GM19238 (cell line): ENCODE data around the gene TMEM151A.

Source experiments
- DNase-seq: peaks from one replicate; pipeline ENCODE4 v3.0.0; 2011; ENCODE audit warnings: low spot score; ENCODE audit not compliant: insufficient read length

TMEM151A gene

DNA sequence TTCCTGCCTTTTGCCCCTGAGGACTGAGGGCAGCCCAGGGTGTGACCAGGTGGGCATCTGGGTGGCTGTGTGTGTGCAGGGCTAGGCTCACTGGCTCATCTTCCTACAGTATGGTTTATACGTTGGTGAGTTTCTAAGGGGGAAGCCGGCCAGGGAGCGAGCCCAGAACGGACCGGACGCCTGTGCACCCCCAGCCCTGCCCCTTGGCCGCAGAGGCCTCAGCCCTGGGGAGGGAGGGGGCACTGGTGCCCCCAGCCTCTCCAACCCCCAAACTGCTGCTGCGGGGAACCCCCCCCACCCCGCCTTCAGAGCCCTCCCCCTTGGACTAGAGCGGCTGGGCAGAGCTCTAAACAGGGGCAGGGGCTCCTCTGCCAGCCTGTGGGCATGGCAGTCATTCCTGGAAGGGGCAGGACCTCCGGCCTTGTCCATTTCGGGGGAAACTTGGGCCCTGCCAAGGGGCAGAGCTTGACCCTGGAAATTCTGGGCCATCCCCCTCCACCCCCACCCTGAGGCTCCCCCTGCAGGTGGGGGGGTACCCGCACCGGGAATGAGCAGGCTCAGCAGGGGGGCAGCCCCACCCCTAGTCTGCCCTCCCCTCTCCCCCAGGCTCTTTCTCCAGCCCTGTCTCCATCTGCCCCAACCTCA, 8.1 kb upstream of the TMEM151A start:
- no peak for DNase-seq

DNA sequence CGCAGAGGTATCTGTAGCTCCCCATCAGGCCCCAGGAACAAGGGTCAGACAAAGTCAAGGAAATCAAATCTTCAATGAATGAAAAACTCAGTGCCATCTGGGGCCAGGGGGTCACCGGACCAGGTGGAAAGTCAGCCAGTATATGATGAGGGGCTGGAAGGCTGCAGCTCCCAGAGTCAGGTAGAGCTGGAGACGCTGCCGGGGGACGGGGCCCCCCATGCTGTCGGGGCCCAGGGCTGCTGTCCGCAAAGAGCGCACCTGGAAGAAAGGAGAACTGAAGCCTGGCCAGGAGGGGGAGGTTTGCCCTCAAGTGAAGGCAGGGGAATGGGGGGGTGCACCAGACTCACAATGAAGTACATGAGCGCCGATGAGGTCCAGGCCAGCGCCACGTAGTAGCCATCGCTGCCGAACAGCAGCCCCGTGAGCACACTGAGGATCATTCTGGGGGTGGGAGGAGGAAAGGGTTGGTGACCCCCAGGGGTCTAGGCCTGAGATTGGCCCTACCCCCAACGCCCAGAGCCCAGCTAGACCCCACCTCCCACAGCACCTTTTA, 7.1 kb upstream of the TMEM151A start:
- DNase-seq = no peak

DNA sequence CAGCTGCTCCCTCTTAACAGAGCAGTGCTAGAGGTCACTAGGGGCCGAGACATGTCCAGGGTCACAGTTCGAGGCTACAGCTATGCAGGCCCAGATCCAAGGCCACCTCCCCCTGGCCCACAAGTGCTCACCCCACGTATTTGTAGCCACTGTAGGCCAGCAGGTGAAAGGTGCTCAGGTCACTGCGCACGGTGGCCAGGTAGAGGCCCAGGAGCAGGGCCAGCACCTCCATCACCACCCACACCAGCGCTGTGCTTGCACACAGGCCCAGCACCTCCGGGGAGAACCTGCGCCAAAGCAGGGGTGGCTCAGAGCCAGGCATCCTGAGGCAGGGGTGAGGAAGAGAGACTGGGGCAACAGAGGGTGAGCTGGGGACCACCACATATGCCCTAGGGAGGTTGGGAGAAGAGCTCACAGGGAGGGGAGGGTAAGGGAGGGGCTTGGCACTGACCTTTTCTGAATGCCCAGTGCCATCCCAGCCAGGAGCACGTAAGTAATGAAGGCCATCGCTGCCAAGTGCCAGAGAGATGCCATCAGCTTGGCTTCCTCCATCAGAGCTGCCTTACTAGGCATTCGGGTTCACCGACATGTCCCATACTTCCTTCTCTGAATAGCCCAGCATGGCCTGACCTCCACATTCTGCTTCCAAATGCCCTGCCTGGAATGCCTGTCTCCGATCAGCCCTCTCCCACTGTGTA, 6.3 kb upstream of the TMEM151A start:
- DNase-seq = no peak

DNA sequence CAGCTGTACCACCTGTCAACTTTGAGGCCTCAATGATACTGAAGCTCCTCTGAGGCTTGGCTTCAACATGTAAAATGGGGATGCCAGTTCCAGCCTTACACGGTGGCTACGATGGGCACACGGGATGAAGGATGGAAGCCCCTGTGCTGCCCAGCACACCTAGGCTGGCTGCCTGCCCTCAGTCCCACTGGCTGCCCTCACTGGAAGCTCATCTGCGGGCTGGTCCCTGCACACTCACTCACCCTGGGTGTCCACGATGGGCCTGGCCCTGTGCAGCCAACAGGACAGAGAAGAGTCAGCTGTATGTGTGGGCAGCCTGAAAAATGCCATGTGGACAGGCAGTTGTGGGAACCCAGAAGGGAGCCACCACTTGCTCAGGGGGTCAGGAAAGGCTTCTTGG, 5.0 kb upstream of the TMEM151A start:
- no peak for DNase-seq

DNA sequence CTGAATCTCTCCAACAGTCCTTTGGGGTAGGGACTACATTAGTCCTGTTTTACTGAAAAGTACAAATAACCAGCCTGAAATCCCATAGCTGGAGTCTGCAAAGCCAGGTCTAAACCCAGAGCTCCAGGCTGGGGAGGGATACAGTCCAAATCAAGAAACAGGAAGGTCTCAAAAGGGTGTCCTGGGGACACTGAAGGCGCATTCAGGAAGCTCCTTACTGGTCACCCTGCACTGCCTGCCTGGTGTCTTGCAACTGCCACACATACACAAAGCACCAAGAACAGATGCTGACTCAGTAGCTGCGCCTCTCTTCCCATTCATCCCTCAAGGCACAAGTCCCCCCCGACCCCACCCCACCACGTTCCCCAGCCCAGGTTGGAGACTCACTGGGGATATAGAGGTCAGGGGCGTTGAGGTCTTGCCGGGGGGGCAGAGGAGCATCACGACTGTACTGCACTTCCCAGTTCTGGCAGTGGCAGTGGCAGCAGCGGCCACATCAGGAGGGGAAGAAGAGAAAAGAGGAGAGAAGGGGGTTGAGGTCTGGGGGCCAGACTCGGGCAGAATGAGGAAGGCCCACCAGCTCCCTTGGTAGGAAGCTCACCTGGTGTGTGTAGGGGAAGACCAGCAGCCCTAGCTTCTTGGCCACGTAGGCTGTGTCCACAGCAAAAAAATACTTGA, 4.3 kb upstream of the TMEM151A start:
- no peak for DNase-seq

DNA sequence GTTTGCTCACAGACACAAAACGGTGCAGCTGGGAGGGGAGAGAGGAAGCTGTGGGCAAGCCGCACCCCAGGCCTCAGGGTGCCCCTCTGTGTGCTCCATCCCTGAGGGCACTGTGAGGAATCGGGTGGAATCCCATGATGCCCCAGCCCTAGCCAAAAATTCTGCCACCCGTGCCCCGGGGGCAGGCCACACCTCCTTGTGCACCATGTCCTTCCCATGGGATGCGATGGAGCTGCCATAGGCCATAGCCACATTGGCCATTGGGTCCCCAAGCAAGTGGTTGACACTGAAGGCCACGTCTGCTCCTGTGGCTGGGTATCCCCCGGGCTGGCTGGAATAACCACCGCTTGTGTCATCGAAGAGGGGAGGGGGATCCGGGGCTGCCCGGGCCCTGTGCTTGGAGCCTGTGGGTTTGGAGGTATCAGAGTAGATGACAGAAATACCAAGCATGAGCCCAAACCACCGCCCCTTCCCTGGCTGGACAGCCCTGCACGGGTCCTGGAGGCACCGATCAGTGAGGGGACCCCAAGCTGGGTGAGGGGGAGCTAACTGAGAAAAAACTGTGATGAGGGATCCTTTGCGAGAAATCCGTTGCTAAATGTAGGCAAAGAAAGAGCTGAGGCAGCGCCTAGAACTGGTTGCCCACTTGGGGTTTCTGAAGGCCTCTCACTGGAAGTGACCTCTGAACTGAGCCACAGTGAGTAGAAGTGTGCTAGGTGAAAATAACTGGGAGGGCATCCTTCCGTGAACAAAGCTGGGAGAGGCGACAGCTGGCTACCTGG, 3.6 kb upstream of the TMEM151A start:
- DNase-seq = no peak

DNA sequence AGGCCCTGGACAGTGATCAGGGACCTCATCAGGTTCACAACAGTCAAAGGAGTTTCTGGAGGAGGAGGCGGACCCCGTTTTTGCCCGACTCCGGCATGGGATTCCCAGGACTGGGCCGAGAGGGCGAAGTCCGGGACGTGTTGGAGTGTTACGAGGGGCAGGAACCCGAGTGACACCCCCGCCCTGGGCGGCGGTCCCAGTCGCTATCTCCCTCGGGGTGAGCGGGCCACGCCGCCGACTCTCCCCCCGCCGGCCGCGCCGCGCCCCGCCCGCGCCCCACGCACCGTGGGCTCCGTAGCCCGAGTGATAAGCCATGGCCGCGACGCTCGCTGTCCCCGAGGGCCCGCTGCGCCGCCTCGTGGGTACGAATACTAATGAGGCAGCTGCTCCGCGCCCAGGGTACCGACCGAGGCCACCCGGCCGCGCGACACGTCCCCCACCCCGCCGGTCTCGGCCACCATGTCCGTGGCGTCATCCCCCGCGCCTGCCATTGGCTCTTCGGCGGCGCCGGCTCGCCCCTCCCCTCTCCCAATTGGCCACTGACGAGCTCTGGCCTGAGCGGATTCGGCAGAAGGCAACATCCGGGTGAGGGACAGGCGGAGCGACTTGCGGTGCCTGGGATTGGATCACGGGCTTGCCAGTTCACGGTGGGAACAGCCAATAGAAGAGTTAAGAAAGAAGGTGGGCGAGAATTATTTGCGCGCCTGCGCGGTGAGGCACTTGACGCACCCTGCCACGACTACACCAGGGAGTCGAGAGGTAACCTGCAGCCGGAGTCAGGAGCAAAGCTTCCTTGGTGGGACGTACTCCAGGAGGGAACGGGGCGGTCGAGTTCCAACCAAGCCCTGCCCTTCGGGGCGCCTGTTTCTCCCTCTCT, 2.8 kb upstream of the TMEM151A start, which contains the start of gene YIF1A:
Gene YIF1A (minus strand): TSS at position 473 of the 877 bp plus-strand sequence. CDS start 158 bp downstream, at position 315.
- peak; percentile 100 for DNase-seq

DNA sequence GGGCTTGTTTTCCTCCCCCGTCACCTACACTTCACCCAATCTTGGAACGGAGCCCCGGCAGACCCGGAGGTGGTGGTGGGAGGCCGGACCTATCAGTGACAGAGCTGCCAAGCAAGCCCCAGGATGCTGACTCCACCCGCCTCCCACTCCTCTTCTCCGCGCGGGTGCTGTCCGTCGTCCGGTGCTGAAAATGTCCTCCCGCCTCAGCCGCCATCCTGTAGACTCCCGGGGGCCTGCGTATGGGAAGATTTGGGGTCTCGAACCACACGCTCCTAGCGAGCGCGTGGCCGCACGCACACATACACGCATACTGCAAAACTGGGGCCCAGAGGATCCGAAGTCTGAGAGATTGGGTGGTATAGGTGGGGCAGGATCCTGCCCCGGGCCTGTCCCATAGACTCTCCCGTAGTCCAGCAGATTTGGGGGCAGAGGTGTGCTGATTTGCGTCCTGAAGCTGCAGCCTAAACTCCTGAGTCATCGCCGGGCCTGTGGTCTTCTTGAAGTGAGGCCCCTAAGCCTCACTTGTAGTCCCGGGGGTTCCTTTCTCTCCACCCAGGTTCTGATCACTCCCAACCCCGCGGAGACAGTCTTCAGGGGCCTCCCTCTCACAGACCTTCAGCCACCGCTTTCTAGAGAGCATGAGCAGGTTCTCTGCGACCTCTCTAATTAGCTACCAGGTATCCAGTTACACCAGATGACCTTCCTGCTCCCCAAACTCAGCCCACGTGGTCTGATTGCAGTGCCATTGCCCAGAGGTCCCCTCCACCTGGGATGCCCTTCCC, 2.0 kb upstream of the TMEM151A start:
- DNase-seq = peak; percentile 95

DNA sequence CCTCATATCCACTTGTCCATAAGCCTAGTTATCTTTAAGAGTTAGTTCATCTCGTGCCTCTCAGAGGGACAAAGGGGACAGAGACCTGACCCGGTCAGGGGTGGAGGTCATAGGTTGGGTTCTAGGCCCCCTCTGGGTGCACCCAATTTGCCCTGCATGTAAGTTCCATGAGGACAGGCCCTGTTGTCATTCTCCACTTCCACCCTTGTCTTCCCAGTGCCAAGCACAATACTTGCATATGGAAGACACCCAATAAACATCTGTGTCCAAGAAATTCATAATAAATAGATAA, 1.4 kb upstream of the TMEM151A start:
- DNase-seq = no peak

DNA sequence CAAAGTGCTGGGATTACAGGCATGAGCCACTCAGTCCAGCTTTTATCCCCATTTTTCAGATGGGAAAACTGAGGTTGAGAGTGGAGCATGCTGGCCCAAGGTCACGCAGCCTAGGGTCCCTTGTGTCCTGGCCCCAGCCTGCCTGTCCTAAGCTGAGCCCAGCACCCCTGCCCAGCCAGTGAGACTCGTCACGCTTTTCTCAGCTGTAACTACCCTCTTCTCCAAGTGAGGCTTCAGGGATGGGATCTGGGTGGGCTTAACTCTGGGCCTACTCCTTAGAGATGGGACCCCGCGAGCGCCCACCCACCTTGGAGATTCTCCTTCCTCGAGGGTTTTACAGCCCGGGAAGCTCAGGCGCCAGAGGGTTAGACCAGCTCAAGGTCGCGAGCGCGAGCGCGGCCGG, 390 bp upstream of the TMEM151A start:
- no peak for DNase-seq

DNA sequence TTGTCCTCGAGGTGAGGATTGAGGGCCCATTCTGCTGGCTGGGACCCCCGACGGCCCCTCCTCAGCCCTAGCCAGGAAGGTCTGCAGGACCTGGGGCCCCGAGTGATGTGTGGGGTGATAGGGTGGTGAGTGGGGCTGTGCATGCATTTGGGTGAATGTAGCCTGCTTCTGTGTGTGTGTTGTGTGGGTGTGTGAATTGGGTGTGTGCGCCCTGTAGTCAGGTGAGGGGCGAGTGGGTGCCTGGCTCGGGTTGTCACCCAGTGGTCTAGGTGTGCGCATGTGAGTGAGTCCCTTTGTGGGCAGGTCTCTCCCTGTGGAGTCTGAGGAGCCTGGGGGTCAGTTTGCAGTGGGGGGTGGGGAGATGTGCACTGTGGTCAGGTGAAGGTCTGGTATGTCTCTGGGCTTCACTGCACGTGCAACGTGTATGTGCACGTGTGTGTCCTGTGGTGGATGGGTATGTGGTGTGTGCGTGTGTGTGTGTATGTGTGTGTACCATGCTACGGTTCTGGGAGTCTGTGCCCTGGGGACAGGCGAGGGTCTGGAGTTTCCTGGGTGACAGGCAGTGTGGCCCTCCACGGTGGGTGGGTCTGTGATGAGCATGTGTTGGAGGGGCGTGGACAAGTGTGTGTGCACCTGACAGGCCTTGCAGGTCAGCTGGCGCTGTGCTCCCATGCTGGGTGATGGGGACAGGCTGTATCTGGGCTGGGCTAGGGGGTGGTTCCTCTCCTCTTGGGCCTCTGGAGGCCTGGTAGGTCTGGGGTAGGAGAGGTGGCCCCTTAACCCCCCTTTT, 1.0 kb downstream of the TMEM151A start:
- DNase-seq = no peak

DNA sequence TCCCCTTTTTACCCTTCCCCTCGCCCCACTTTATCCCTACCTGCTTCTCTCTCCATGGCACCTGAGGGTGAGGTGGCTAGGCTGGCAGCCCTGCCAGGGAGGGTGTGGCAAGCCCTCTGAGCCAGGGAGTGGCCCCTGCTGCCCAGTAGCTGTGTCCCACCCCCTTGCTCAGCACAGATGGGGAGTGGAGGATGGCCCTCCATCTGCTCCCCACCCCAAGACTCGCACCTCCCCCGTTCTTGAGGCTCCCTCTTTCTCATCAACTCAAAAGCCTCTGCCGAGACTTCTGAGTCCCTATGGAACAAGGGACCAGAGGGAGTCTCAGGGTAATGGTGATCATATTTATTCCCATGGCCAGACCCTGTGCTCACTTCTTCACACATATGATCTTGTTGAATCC, 1.7 kb downstream of the TMEM151A start:
- DNase-seq = no peak

DNA sequence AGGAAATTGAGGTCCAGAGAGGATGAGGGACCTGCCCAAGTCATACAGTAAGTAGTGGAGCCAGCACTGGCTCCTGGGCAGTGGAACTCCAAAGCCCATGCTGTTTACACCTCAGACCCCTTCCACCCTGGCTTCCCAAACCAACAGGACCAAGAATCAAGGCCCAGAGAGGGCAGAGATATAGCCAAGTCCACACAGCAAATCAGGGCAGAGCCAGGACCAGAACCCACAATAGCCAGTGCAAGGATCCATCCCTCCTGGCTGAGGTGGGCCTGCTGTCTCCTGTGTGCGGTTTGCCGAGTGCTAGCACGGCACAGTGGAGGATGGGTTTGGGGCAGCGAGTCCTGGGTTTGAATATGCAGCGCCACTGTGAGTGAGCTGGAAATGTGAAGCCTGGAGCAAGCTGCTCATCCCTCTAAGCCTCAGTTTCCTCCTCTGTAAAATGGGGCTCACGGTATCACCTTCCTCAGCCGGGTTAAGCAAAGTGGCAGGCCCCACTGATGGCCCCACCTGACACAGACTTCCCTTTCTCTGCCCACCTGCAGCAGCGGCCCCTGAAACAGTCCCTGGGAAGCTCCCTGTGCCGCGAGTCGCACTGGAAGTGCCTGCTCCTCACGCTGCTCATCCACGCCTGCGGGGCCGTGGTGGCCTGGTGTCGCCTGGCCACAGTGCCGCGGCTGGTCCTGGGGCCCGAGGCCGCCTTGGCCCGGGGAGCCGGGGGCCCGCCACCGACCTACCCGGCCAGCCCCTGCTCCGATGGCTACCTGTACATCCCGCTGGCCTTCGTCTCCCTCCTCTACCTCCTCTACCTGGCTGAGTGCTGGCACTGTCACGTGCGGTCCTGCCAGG, 2.3 kb downstream of the TMEM151A start:
- no peak for DNase-seq

DNA sequence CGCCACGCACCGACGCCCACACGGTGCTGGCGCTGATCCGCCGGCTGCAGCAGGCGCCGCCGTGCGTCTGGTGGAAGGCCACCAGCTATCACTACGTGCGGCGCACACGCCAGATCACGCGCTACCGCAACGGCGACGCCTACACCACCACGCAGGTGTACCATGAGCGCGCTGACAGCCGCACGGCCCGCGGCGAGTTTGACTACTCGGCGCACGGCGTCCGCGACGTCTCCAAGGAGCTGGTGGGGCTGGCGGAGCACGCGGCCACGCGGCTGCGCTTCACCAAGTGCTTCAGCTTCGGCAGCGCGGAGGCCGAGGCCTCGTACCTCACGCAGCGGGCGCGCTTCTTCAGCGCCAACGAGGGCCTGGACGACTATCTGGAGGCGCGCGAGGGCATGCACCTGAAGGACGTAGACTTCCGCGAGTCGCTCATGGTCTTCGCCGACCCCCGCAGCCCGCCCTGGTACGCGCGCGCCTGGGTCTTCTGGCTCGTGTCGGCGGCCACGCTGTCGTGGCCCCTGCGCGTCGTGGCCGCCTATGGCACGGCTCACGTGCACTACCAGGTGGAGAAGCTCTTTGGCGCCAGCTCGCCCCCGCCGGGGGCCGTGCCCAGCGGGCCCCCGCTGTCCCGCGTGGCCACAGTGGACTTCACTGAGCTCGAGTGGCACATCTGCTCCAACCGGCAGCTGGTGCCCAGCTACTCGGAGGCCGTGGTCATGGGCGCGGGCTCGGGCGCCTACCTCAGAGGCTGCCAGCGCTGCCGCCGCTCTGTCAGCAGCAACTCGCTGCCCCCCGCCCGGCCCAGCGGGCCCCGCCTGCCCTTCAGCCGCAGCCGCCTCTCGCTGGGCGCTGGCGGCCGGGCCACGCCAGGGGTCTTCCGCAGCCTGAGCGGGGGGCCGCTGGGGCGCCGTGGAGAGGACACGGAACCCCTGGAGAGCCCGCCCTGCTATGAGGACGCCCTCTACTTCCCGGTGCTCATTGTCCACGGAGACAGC, 3.2 kb downstream of the TMEM151A start:
- DNase-seq = no peak

DNA sequence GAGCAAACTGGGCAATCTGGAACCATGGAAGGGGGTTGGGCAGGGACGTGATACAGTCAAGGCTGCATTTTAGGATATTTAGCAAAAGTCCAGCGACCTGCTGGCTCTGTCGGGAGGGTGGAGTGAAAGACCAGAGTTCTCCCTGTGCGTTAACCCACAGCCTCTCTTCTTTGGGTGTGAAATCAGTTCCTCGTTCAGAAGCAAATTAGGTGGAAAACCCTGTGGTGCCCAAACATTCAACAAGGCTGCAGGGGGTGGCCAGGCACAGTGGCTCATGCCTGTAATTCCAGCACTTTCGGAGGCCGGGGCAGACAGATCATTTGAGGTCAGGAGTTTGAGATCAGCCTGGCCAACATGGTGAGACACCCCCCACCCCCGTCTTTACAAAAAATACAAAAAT, 5.9 kb downstream of the TMEM151A start:
- DNase-seq = no peak

DNA sequence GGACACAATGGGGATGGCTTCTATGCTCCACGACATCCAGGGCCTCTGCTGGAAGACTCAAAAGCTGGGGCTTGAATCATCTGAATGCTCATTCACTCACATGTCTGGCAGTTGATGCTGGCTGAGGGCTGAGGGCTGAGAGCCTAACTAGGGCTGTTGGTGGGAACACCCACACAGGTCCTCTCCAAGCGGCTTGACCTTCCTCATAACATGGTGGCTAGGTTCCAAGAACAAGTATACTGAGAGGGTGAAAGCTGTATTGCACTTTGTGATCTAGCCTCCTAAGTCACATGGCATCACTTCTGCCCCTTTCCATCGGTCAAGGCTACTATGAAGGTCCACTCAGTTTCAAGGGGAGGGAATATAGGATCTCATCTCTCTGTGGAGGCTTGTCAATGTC, 7.5 kb downstream of the TMEM151A start:
- DNase-seq = no peak

DNA sequence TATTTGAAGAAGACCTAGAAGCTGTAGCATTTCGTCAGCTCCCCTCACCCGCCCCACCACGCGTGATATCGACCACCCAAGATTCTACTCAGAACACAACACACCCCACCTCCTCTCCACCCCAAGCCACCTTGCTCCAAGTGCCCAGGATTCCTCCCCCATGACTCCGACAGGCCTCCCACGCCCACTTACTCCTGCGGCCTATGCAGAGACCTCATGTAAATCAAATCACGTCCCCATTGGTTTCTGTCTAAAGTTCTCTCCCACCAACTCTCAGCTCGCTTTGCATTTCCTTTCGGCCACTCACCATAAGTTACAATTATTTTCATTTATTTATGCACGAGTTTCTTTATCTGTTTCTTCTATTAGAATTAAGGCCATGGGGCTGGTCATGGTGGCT, 11.0 kb downstream of the TMEM151A start:
- no peak for DNase-seq
